HG02798 (cell line): ENCODE measurements around the gene PDE1A.
"Not testable (repeated sequence)": the region's sequence is repeated elsewhere in the genome, so short reads cannot be mapped to it uniquely, and the experiment has no call there.

ENCODE experiments used
- ATAC-seq: cut with Tn5 transposase; IDR thresholded peaks from one replicate; pipeline ENCODE4 v1.9.1; 2021; ENCODE audit warnings: mild to moderate bottlenecking; ENCODE audit not compliant: unreplicated experiment, poor library complexity

Gene PDE1A

GRCh38 chr2:182291296-182291695 lies 135.5 kb downstream of the PDE1A start:
- ATAC-seq: no peak

- no peak for ATAC-seq
Observed at GRCh38 chr2:182283512-182283911, 143.3 kb downstream of the PDE1A start.

- ATAC-seq: no peak
Observed at GRCh38 chr2:182281276-182281675, 145.6 kb downstream of the PDE1A start.

GRCh38 chr2:182280118-182280517 lies 146.7 kb downstream of the PDE1A start:
- no peak for ATAC-seq

GRCh38 chr2:182276662-182277061 lies 150.2 kb downstream of the PDE1A start:
- not testable (repeated sequence) for ATAC-seq

- no peak for ATAC-seq
Observed at GRCh38 chr2:182267971-182268370, 158.9 kb downstream of the PDE1A start.

GRCh38 chr2:182266909-182267308 lies 159.9 kb downstream of the PDE1A start:
- no peak for ATAC-seq

- no peak for ATAC-seq
Observed at GRCh38 chr2:182265718-182266117, 161.1 kb downstream of the PDE1A start.

- no peak for ATAC-seq
Observed at GRCh38 chr2:182261860-182262387, 164.9 kb downstream of the PDE1A start.

- ATAC-seq: no peak
Observed at GRCh38 chr2:182259629-182260150, 167.1 kb downstream of the PDE1A start.

- ATAC-seq: no peak
Observed at GRCh38 chr2:182252534-182252933, 174.3 kb downstream of the PDE1A start.

GRCh38 chr2:182248898-182249297 lies 177.9 kb downstream of the PDE1A start:
- no peak for ATAC-seq

GRCh38 chr2:182248362-182248761 lies 178.5 kb downstream of the PDE1A start:
- ATAC-seq: no peak

GRCh38 chr2:182247831-182248230 lies 179.0 kb downstream of the PDE1A start:
- no peak for ATAC-seq

- peak; percentile 42 for ATAC-seq
Observed at GRCh38 chr2:182245963-182246362, 180.9 kb downstream of the PDE1A start.

- no peak for ATAC-seq
Observed at GRCh38 chr2:182242609-182243008, 184.2 kb downstream of the PDE1A start.

- ATAC-seq: no peak
Observed at GRCh38 chr2:182241936-182242335, 184.9 kb downstream of the PDE1A start.

- ATAC-seq: peak; percentile 99
Observed at GRCh38 chr2:182240862-182241371, 185.9 kb downstream of the PDE1A start.

- ATAC-seq: no peak
Observed at GRCh38 chr2:182230561-182230960, 196.3 kb downstream of the PDE1A start.

- no peak for ATAC-seq
Observed at GRCh38 chr2:182229297-182229696, 197.5 kb downstream of the PDE1A start.

- ATAC-seq: no peak
Observed at GRCh38 chr2:182228741-182229140, 198.1 kb downstream of the PDE1A start.

- ATAC-seq: no peak
Observed at GRCh38 chr2:182228073-182228473, 198.8 kb downstream of the PDE1A start.
